Stimulated activated CD8-positive, alpha-beta memory T cell treated with anti-CD3 and anti-CD28 coated beads, Interleukin-12 subunit alpha, Interleukin-12 subunit beta, amount 100 ng/mL, for 24 hours (primary cell): Measurements from ENCODE around the gene CELSR2.
A peak's percentile ranks its signal among the peaks of the same experiment; 100 is the strongest.
"Not testable (repeated sequence)": the region's sequence is repeated elsewhere in the genome, so short reads cannot be mapped to it uniquely, and the experiment has no call there.

Experiments
- DNase-seq: peaks from one replicate; pipeline ENCODE4 v3.0.0-alpha.2; 2020; ENCODE audit errors: extremely low read depth

CELSR2 gene

GRCh38 chr1:109248797-109249629 lies at the start of gene CELSR2:
CELSR2 (plus strand) TSS chr1:109249539; CDS start chr1:109250080, 541 bp downstream.
- DNase-seq, result peak; percentile 17

DNA sequence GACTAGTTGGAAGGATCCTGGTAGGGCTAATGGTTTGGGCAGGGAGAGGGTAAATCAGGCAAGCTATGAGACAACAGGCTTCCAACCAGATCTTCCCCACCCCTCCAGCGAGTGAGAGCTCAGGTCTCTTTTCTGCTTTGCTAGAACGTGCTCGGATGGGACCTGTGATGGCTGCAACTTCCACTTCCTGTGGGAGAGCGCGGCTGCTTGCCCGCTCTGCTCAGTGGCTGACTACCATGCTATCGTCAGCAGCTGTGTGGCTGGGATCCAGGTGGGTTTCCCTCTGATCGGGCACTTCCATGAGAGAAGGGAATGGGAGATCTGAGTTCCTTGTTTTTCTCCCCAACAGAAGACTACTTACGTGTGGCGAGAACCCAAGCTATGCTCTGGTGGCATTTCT lies 49.6 kb upstream of the CELSR2 start:
- no peak for DNase-seq

DNA sequence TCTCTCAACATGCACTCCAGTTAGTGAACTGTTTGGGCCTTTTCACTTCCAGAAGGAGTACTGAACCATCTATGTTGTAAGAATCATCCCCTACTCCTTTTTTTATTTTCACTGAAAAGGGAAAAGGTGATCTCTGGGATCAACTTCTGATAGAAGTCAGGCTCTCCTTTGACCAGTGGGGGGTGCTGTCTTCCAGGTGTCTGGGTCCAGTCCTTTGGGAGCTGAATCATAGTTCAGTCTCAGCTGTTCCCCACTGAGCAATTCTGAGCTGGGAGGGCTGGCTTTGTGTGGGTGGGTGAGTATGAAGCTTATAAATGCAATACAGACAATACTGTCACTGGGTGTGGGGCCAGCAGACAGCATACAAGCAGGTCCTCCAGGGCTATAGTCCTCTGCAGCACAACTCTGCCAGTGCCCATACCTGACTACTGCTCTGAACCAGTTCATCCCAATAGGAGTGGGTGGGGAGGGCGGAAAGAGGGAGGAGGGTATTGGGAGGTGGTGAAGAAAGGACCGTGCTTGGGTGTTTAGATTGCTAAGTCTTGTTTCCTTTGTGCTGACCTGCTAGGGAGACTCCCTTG lies 48.1 kb upstream of the CELSR2 start:
- DNase-seq, result peak; percentile 52

GRCh38 chr1:109204484-109204883 lies 44.9 kb upstream of the CELSR2 start:
- DNase-seq, result no peak

GRCh38 chr1:109206339-109206738 lies 43.0 kb upstream of the CELSR2 start:
- no peak for DNase-seq

DNA sequence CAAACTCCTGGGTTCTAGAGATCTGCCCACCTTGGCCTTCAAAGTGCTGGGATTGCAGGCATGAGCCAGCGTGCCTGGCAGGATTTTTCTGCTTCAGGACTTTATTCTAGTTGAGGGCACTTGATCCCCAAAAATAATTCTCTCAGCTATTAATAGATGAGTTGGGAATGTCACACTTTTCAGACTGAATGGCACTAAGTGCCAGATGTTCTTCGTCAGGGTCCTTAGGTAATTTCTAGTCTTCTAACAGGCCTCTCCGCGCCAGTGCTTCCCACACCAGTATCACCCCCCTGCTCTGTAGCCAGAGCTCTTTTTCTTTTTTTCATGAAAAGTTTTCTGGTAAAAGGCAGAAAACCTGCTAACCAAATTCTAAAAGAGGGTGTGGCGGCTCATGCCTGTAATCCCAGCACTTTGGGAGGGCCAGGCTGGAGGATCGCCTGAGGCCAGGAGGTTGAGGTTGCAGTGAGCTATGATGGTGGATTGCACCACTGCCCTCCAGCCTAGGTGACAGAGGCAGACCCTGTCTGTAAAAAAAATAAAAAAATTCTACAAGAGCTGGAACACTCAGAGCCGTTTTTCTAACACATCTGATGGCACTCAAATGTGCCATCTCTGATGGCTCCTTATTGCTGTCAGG lies 41.8 kb upstream of the CELSR2 start:
- no peak for DNase-seq

DNA sequence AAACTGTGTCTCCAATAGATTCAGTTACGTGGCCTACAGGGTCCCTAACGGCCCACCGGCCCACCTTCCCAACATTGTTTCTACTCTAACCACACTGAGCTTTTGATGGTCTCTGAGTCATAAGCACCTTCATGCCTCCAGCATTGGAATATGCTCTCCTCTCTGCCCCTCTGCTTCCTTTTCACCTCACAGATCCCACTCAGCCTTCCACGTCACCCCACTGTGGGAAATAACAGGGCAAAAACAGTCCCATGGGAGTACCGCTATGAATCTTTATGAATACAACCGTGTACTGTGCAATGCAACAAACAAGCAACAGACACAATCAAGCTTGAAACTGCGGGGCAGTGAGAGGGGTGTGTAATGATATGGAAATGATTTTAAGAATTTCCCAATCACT lies 40.9 kb upstream of the CELSR2 start:
- no peak for DNase-seq

GRCh38 chr1:109208836-109209463 lies 40.4 kb upstream of the CELSR2 start:
- no peak for DNase-seq

DNA sequence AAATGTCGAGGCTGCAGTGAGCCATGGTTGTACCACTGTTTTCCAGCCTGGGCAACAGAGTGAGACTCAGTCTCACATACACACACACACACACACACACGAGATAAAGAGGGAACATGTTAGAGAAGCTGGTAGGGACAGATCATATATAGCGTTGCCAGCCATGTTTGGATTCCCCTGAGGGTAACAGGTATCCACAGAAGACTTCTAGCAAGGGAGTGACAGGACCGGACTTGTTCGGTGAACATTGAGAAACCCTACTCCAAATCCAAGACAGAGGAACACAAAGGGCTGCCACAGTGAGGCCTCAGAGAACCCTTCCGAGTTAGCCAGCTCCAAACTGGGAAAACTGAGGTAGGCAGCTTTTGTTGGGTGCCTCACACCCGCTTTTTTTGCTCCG lies 39.3 kb upstream of the CELSR2 start:
- no peak for DNase-seq

DNA sequence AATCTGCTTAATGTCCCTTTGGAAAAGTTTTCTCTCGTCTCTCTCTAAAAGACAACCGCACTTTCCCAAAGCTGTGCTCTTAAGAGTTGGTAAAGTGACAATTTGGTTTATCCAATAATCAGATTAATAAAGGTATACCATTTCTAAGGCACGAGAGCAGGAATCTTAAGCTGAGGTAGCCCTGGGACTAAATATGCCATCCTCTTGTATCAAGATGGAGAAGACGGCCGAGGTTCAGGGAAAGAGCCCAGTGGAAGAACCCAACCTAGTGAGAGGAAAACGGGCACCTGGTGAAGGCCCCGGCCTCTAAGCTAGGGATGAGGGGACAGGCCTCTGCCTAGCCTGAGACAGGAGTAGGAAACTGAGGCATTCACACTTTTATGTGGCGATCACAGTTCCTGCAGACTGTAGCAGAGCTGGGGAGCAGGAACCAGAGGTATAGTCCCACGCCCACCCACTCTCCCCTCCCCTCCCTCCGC lies 36.0 kb upstream of the CELSR2 start:
- DNase-seq, result no peak

- peak; percentile 70 for DNase-seq
Measured at GRCh38 chr1:109213824-109214693, 35.3 kb upstream of the CELSR2 start, which contains the start of gene SARS1. SARS1 (plus strand) TSS chr1:109213918; CDS start chr1:109213993, 75 bp downstream.

GRCh38 chr1:109214695-109215623 lies 34.4 kb upstream of the CELSR2 start:
- no peak for DNase-seq

- DNase-seq, result no peak
Measured at GRCh38 chr1:109216662-109217061, 32.7 kb upstream of the CELSR2 start.

DNA sequence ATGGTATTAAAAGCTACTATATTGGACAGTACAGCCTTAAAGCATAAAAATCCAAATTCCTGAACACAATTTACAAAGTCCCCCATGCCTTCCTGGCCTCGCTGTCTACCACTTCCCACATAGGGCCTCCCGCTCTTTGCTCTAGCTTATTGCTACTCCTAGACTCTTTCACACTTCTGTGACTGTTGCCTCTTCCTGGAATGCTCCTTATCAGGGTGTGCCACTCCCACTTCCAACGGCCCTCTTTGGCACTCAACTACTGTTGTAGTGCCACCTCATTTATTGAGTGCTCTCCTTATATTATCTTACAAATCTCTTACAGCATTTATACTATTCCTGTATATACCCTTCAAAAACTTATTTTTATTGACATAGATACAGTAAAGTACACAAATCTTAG lies 30.8 kb upstream of the CELSR2 start:
- no peak for DNase-seq

GRCh38 chr1:109221201-109221600 lies 28.1 kb upstream of the CELSR2 start:
- DNase-seq, result not testable (repeated sequence)

- DNase-seq, result no peak
Measured at GRCh38 chr1:109225308-109225707, 24.0 kb upstream of the CELSR2 start.

DNA sequence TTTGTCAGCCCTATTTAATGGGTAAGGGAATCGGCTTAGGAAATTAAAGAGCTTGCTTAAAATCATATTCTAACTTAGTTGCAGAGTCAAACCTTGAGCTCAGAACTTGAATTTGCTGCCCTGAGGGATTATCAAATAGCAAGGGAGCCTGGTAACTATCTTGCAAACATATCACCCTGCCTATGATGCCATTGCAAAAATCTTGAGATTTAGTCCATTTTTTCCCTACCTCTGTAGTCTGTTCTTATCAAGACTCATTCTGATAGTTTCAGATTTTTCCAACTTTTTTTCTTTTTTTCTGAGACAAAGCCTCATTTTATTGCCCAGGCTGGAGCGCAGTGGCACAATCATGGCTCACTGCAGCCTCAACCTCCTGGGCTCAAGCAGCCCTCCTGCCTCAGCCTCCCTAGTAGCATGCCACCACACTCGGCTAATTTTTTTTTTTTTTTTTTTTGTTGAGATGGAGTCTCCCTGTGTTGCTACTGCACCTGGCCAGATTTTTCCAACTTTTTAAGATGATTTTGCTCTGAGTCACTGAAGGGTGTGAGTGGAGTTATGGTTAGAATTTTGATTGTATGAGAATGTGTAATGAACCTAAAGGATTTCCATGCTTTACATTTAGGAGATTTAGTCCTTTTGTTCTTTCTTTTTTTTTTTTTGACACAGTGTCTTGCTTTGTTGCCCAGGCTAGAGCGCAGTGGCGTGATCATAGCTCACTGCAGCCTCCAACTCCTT lies 23.5 kb upstream of the CELSR2 start:
- no peak for DNase-seq

DNA sequence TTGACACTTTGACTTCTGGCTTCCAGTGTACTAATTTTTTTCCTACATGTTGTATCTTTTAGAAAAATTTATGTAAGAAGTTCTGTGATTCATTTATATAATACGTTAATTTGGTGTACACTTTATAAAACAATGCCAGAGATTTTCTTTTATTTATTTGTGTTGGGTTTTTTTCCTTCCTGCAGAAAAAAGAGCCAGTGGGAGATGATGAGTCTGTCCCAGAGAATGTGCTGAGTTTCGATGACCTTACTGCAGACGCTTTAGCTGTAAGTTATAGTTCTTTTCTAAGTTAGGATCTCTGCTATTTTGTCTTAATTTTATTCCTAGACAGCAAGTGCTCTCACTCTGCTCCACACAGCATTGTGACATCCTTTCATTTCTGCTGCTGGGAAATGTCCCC lies 21.2 kb upstream of the CELSR2 start:
- no peak for DNase-seq

DNA sequence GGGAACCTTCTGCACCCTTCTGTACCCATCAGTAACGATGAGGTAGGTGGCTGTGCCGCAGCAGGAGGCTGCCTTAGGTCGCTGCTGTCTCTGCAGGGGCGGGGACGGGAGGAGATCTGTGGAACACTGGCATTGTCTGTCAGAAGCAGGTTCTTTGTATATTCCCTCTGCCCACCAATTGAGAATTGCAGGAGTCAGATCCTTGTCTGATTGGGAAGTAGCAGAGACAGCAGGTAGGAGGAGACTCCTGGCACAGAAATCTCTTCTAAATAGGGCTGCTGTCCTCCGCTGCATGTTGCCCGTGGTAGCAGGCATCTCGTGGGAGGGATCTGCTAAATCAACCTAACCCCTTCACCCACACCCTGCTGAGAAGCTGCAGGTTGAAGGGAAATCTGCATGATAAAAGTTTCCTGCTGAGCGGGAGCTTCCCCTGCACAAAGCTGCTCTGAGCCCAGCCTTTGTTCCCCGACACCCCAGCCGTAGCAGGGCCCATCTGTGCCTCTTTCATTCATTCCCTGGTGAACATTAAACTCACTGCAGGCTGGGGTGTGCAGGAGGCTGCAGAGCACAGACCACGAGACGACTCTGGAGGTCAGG lies 19.7 kb upstream of the CELSR2 start:
- DNase-seq, result no peak
